Measurements from ENCODE around the gene TEAD1. TPM values are rescaled to one million over a fixed set of nuclear protein-coding genes. Genes with fewer than 3 reads are reported as not detected.

The TEAD1 gene
- total RNA-seq, 1 experiment from 2014 or later = 102 TPM

GRCh38 chr11:12786891-12787290 is 112.7 kb downstream of the TEAD1 start:
- in situ Hi-C loops (cut with HindIII; ENCODE audit: low pct_unique_long_range_greater_than_20kb, low sequenced_read_pairs) = no loop called here
- H3K27me3 ChIP-seq (ENCODE audit: control insufficient read depth, insufficient read depth, low read length) = no peaks in the 10 kb centered on the region
- no peak for DNase-seq (ENCODE audit: low read depth, low spot score)
- ATAC-seq = 0 out of 2 replicates have a peak, but pooled peaks have one; percentile 36
- BruUV-seq (replicated peaks) = no TSS peak
- no peaks in the 10 kb centered on the region for H3K9me3 ChIP-seq (ENCODE audit: control insufficient read depth, insufficient read depth, low read depth, low read length)
- TF ChIP-seq REST (IDR thresholded peaks at IDR 0.05; ENCODE audit: insufficient read depth in 1 of 2, low read depth in 2 of 2, low read length in 1 of 2) (no peak), POLR2AphosphoS5 (IDR thresholded peaks at IDR 0.05; ENCODE audit: low read depth, low read length) (no peak), CTCF (IDR thresholded peaks at IDR 0.05) (no peak), SIN3A (IDR thresholded peaks at IDR 0.05; ENCODE audit: borderline replicate concordance, insufficient read depth, low read depth, low read length) (no peak), TCF7L2 (IDR thresholded peaks at IDR 0.05; ENCODE audit: low read depth, low read length) (no peak)
- no peak overlapping the region for H3K27ac ChIP-seq (ENCODE audit: low read length)
- H3K4me3 ChIP-seq (ENCODE audit: low read depth in 2 of 2, low read length in 2 of 2) = no peak overlapping the region
- ChIA-PET POLR2A (no interaction called here), CTCF (no interaction called here)
- intact Hi-C loops (cut with micrococcal nuclease; ENCODE audit: unreplicated experiment) = no loop called here
- H3K36me3 ChIP-seq (ENCODE audit: control insufficient read depth, insufficient read depth, low read length) = no peaks in the 10 kb centered on the region
- no peaks in the 10 kb centered on the region for H3K4me1 ChIP-seq (ENCODE audit: control insufficient read depth, insufficient read depth, low read length)

- ChIA-PET CTCF (interaction anchor here (0.6 kb wide), 1 partner anchor 35 kb away, joined by 3 read pairs; no protein-coding TSS in a partner anchor), POLR2A (interaction anchor here (0.6 kb wide), 2 partner anchors 10 to 13 kb away, joined by 3 to 5 read pairs; no protein-coding TSS in a partner anchor)
- no peak overlapping the region for H3K4me3 ChIP-seq (ENCODE audit: low read depth in 2 of 2, low read length in 2 of 2)
- ATAC-seq (no peak), DNase-seq (ENCODE audit: low read depth, low spot score) (no peak)
- intact Hi-C loops (cut with micrococcal nuclease; ENCODE audit: unreplicated experiment) = no loop called here
- no peaks in the 10 kb centered on the region for H3K27me3 ChIP-seq (ENCODE audit: control insufficient read depth, insufficient read depth, low read length)
- H3K4me1 ChIP-seq (ENCODE audit: control insufficient read depth, insufficient read depth, low read length) = no peaks in the 10 kb centered on the region
- in situ Hi-C loops (cut with HindIII; ENCODE audit: low pct_unique_long_range_greater_than_20kb, low sequenced_read_pairs) = no loop called here
- no peak overlapping the region for H3K27ac ChIP-seq (ENCODE audit: low read length)
- TF ChIP-seq TCF7L2 (IDR thresholded peaks at IDR 0.05; ENCODE audit: low read depth, low read length) (no peak), SIN3A (IDR thresholded peaks at IDR 0.05; ENCODE audit: borderline replicate concordance, insufficient read depth, low read depth, low read length) (no peak), CTCF (IDR thresholded peaks at IDR 0.05) (no peak), REST (IDR thresholded peaks at IDR 0.05; ENCODE audit: insufficient read depth in 1 of 2, low read depth in 2 of 2, low read length in 1 of 2) (no peak), POLR2AphosphoS5 (IDR thresholded peaks at IDR 0.05; ENCODE audit: low read depth, low read length) (no peak)
- no TSS peak for BruUV-seq (replicated peaks)
- H3K36me3 ChIP-seq (ENCODE audit: control insufficient read depth, insufficient read depth, low read length) = no peaks in the 10 kb centered on the region
- no peaks in the 10 kb centered on the region for H3K9me3 ChIP-seq (ENCODE audit: control insufficient read depth, insufficient read depth, low read depth, low read length)
Measured at GRCh38 chr11:12787847-12788246, 113.6 kb downstream of the TEAD1 start.
